ENCODE results near the gene PCDH8.
"Not testable (repeated sequence)": the region's sequence is repeated elsewhere in the genome, so short reads cannot be mapped to it uniquely, and the experiment has no call there.

DNA sequence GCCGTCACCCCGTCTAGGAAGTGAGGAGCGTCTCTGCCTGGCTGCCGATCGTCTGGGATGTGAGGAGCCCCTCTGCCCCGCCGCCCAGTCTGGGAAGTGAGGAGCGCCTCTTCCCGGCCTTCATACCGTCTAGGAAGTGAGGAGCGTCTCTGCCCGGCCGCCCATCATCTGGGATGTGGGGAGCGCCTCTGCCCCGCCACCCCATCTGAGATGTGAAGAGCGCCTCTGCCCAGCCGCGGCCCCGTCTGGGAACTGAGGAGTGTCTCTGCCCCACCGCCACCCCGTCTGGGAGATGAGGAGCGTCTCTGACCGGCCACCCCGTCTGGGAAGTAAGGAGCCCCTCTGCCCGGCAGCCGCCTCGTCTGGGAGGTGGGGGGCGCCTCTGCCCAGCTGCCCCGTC, 30.6 kb downstream of the PCDH8 start:
- TF ChIP-seq, protein P1, sequence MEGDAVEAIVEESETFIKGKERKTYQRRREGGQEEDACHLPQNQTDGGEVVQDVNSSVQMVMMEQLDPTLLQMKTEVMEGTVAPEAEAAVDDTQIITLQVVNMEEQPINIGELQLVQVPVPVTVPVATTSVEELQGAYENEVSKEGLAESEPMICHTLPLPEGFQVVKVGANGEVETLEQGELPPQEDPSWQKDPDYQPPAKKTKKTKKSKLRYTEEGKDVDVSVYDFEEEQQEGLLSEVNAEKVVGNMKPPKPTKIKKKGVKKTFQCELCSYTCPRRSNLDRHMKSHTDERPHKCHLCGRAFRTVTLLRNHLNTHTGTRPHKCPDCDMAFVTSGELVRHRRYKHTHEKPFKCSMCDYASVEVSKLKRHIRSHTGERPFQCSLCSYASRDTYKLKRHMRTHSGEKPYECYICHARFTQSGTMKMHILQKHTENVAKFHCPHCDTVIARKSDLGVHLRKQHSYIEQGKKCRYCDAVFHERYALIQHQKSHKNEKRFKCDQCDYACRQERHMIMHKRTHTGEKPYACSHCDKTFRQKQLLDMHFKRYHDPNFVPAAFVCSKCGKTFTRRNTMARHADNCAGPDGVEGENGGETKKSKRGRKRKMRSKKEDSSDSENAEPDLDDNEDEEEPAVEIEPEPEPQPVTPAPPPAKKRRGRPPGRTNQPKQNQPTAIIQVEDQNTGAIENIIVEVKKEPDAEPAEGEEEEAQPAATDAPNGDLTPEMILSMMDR (conservative IDR thresholded peaks at IDR 0.05) = not testable (repeated sequence)
- not testable (repeated sequence) for TF ChIP-seq ZFX (IDR thresholded peaks at IDR 0.05)

Data from C4-2B (cell line).